Fibroblast of lung (primary cell): Measurements from ENCODE around the gene NDEL1. TPM values are rescaled to one million over a fixed set of nuclear protein-coding genes. Genes with fewer than 3 reads are reported as not detected.
A peak's percentile ranks its signal among the peaks of the same experiment; 100 is the strongest.

Source experiments
- DNase-seq, 2 donors: peaks; one replicate each; pipeline versions ENCODE4 v3.0.0 to v3.0.0-alpha.2; 2010; ENCODE audit warnings: low read depth in 2 of 2
- H2AFZ ChIP-seq: 2 replicates; pipeline ENCODE4 v1.5.1; 2012; ENCODE audit warnings: low read length, control low read depth, inconsistent platforms
- H3K27ac ChIP-seq: 2 replicates; pipeline ENCODE4 v1.5.1; 2011; ENCODE audit warnings: low read length, control low read depth; ENCODE audit not compliant: insufficient read depth
- H3K27me3 ChIP-seq: 2 replicates; pipeline ENCODE4 v1.5.1; 2011; ENCODE audit warnings: mild to moderate bottlenecking, low read length; ENCODE audit not compliant: control insufficient read depth, insufficient read depth
- H3K36me3 ChIP-seq: 2 replicates; pipeline ENCODE4 v1.5.1; 2011; ENCODE audit warnings: low read length; ENCODE audit not compliant: control insufficient read depth, insufficient read depth
- H3K4me1 ChIP-seq: 2 replicates; pipeline ENCODE4 v1.5.1; 2011; ENCODE audit warnings: low read length; ENCODE audit not compliant: control insufficient read depth, insufficient read depth; ENCODE audit errors: extremely low read depth
- H3K4me2 ChIP-seq: 2 replicates; pipeline ENCODE4 v1.5.1; 2011; ENCODE audit warnings: low read length, control low read depth; ENCODE audit not compliant: insufficient read depth; ENCODE audit errors: extremely low read depth
- H3K4me3 ChIP-seq, 4 experiments: fragments of 200-600 bp in 1 of 4; sonication (generic) in 1 of 4; replicated peaks in 1 of 4; 2 replicates each; pipeline ENCODE4 v1.5.1; 2011 to 2016; ENCODE audit warnings: low read length in 4 of 4, low read depth in 3 of 4, mild to moderate bottlenecking in 3 of 4, control low read depth in 2 of 4, inconsistent platforms in 1 of 4, mixed read lengths in 1 of 4; ENCODE audit not compliant: insufficient read depth in 1 of 4; ENCODE audit errors: control extremely low read depth in 1 of 4
- H3K79me2 ChIP-seq: 2 replicates; pipeline ENCODE4 v1.5.1; 2012; ENCODE audit warnings: mild to moderate bottlenecking, low read length, inconsistent platforms; ENCODE audit not compliant: control insufficient read depth, insufficient read depth
- H3K9ac ChIP-seq: 2 replicates; pipeline ENCODE4 v1.5.1; 2011; ENCODE audit warnings: mild to moderate bottlenecking, low read length, control low read depth; ENCODE audit not compliant: insufficient read depth
- H3K9me3 ChIP-seq: 2 replicates; pipeline ENCODE4 v1.5.1; 2012; ENCODE audit warnings: low read depth, low read length; ENCODE audit not compliant: control insufficient read depth, insufficient read depth
- H4K20me1 ChIP-seq: 2 replicates; pipeline ENCODE4 v1.5.1; 2011; ENCODE audit warnings: low read length; ENCODE audit not compliant: control insufficient read depth, insufficient read depth; ENCODE audit errors: extremely low read depth
- CTCF ChIP-seq, 2 donors: IDR thresholded peaks in 1 of 2; conservative IDR thresholded peaks in 1 of 2; 1 replicate in 1 of 2; 2 replicates in 1 of 2; pipeline ENCODE4 v1.5.1; 2011 to 2012; ENCODE audit warnings: low read length in 2 of 2, control low read depth in 1 of 2, inconsistent platforms in 1 of 2, low read depth in 1 of 2, mild to moderate bottlenecking in 1 of 2
- EZH2 ChIP-seq: IDR thresholded peaks from 2 replicates; pipeline ENCODE4 v1.5.1; 2012; ENCODE audit warnings: low read length, control low read depth, mild to moderate bottlenecking; ENCODE audit errors: missing control alignments
- polyA plus RNA-seq, 2 donors: library from polyadenylated mRNA; depleted of rRNA in 1 of 2; stranded (reverse) in 1 of 2; unstranded in 1 of 2; fragments of >200 nt; gene quantifications; 2 replicates each; pipeline ENCODE4 v1.2.1, GENCODE V29; 2011 to 2012; ENCODE audit warnings: missing spikeins in 1 of 2
- total RNA-seq: library from RNA; depleted of rRNA; stranded (reverse); fragments of >200 nt; gene quantifications from 2 replicates; pipeline ENCODE4 v1.2.1, GENCODE V29; 2014

NDEL1 gene
- total and polyA plus RNA-seq, 2 donors (not counting 1 experiment from before 2014, with no cell fraction given) = 45.4 to 88.6 TPM

- no peak overlapping the region for H3K9ac ChIP-seq
- no peak overlapping the region for H2AFZ ChIP-seq
- no peak overlapping the region for H3K4me2 ChIP-seq
- peaks cover 9% of the 10 kb centered on the region for H3K4me1 ChIP-seq
- H3K79me2 ChIP-seq = no peaks in the 10 kb centered on the region
- no peaks in the 10 kb centered on the region for H3K27me3 ChIP-seq
- H3K9me3 ChIP-seq = no peaks in the 10 kb centered on the region
- TF ChIP-seq EZH2 (no peak), CTCF (conservative IDR thresholded peaks at IDR 0.05 in 1 of 2, IDR thresholded peaks at IDR 0.05 in 1 of 2; ENCODE audit: low read depth in 1 of 2, low read length in 2 of 2) (no peak)
- no peaks in the 10 kb centered on the region for H4K20me1 ChIP-seq
- no peak overlapping the region for H3K27ac ChIP-seq
- no peak overlapping the region for H3K4me3 ChIP-seq
- peaks cover 36% of the 10 kb centered on the region for H3K36me3 ChIP-seq
- DNase-seq = no peak
Observed at GRCh38 chr17:8477171-8477570, 41.5 kb downstream of the NDEL1 start.

DNA sequence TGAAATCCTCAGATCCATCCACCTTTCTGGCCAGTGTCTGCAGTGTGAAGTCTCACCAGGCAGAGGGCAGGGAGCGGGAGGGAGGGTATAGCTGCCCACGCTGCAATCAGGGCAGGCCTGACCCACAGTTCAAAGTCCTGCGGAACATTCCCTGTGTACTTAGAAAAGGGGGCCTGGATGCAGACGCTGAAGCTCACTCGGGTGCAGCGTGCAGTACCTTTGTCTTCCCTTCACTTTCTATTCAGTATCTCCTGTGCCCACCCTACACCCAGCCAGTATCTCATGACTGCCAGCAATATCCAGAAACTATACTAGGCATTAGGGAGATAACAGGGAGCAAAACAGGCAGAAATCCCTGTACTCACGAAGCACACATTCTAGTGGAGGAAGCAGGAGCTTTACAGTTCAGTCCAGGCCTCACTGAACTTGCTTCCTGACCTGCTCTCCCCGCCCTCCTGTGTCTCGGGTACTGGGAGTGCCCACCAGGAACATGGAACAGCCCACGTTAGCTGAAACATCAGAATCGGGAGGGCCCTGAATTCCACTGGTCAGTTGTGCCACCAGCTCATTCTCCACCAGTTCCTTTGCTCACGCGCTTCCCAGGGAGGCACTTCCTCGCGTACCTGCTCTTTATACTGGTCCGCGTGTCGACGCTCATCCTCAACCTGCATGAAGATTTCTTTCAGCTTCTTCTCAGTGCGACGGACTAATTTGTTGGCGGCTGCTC lies 42.2 kb downstream of the NDEL1 start:
- H3K9me3 ChIP-seq = no peaks in the 10 kb centered on the region
- H3K9ac ChIP-seq = no peak overlapping the region
- no peak overlapping the region for H2AFZ ChIP-seq
- H3K4me3 ChIP-seq = no peak overlapping the region
- DNase-seq = no peak
- H4K20me1 ChIP-seq = no peaks in the 10 kb centered on the region
- H3K4me1 ChIP-seq = peaks cover 9% of the 10 kb centered on the region
- H3K4me2 ChIP-seq = no peak overlapping the region
- no peak overlapping the region for H3K27ac ChIP-seq
- H3K79me2 ChIP-seq = no peaks in the 10 kb centered on the region
- no peak for TF ChIP-seq CTCF (conservative IDR thresholded peaks at IDR 0.05 in 1 of 2, IDR thresholded peaks at IDR 0.05 in 1 of 2; ENCODE audit: low read depth in 1 of 2, low read length in 2 of 2)
- no peak for TF ChIP-seq EZH2
- H3K36me3 ChIP-seq = peaks cover 36% of the 10 kb centered on the region
- H3K27me3 ChIP-seq = no peaks in the 10 kb centered on the region

GRCh38 chr17:8479431-8479947 lies 43.8 kb downstream of the NDEL1 start:
- Histone ChIP-seq H3K9ac (no peak overlapping the region), H4K20me1 (no peaks in the 10 kb centered on the region), H3K27ac (peak overlapping the region; percentile 48), H3K4me2 (no peak overlapping the region), H3K4me3 (no peak overlapping the region), H3K36me3 (peaks cover 32% of the 10 kb centered on the region), H3K79me2 (no peaks in the 10 kb centered on the region), H3K27me3 (no peaks in the 10 kb centered on the region), H2AFZ (no peak overlapping the region), H3K4me1 (peaks cover 9% of the 10 kb centered on the region), H3K9me3 (no peaks in the 10 kb centered on the region)
- no peak for TF ChIP-seq CTCF (conservative IDR thresholded peaks at IDR 0.05 in 1 of 2, IDR thresholded peaks at IDR 0.05 in 1 of 2; ENCODE audit: low read depth in 1 of 2, low read length in 2 of 2)
- no peak for TF ChIP-seq EZH2
- DNase-seq = peak; percentile 81 to 86
